ENCODE results near the gene TSPO2.

DNA sequence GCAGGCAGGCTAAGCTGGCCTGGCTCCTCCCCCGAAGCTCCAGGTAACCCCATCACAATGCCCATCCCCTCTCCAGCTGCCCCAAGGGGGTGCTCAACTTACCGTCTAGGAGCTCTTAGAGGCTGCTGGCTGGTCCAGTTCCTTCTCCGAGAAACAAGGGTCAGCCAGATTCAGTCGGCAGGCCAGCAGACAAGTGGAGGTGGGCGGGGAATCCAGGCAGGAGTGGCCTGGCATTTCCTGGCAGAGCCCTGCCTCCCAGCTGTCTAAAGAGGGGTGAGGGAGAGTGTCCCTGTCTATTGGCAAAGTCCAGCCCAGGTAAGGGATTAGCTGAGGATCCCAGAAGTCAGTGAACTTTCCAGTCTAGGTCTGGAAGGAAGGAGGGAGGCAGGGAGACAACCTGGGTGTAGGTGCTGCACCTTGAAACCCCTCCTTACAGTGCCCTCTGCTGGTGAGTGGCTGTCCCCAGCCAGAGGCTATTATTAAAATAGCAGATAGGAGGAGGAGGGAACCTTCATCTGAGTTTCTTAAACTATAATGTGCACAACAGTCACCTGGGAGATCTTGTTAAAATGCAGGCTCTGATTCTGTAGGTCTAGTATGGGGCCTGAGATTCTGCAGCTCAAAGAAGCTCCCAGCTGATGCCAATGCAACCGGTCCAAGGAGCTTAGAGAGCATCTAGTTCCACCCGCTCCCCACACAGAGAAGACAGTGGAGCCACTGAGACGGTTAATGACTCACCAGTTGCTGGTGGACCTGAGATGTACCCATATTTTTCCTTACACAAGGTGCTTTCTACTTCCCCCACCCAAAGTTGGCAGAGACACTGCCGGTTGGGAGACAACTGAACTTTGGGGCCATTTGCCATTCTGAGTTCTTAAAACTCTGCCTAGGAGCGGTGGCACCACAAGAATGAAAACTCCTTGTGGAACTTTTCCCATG, 2.9 kb upstream of the TSPO2 start, which contains the start of gene UNC5CL:
- TF ChIP-seq CTCF (conservative IDR thresholded peaks at IDR 0.05; ENCODE audit: low read length) (peak; percentile 94), EZH2phosphoT487 (IDR thresholded peaks at IDR 0.05; ENCODE audit: borderline replicate concordance, low read depth, low read length) (no peak)
